Sigmoid colon (tissue), 4 donors: ENCODE measurements around the gene UROC1.

Experiments
- CTCF ChIP-seq, 4 experiments: fragments of 450-650 bp in 3 of 4; fragments of 200-600 bp in 1 of 4; IDR thresholded peaks; one replicate each; pipeline ENCODE4 v1.5.1; 2016 to 2019; ENCODE audit warnings: antibody characterized with exemption in 4 of 4, mild to moderate bottlenecking in 3 of 4, moderate library complexity in 2 of 4
- EP300 ChIP-seq, 4 donors: sonication (generic); formaldehyde crosslinking; IDR thresholded peaks; one replicate each; pipeline ENCODE4 v1.6.1; 2017; ENCODE audit warnings: antibody characterized with exemption in 4 of 4
- POLR2A ChIP-seq, 2 donors: fragments of 450-650 bp; IDR thresholded peaks; one replicate each; pipeline ENCODE4 v1.6.1; 2016; ENCODE audit warnings: antibody characterized with exemption in 2 of 2, mild to moderate bottlenecking in 2 of 2, moderate library complexity in 2 of 2
- POLR2AphosphoS5 ChIP-seq, 4 donors: sonication (generic); formaldehyde crosslinking; IDR thresholded peaks; one replicate each; pipeline ENCODE4 v1.6.1; 2017; ENCODE audit warnings: antibody characterized with exemption in 4 of 4

GRCh38 chr3:126525091-126525852 lies 7.7 kb upstream of the UROC1 start:
- TF ChIP-seq CTCF (IDR thresholded peaks at IDR 0.05) = no peak
- no peak for TF ChIP-seq POLR2A (IDR thresholded peaks at IDR 0.05)
- no peak for TF ChIP-seq EP300 (IDR thresholded peaks at IDR 0.05)
- TF ChIP-seq POLR2AphosphoS5 (IDR thresholded peaks at IDR 0.05) = no peak
